ENCODE measurements around the gene GLRX. TPM values are rescaled to one million over a fixed set of nuclear protein-coding genes. Genes with fewer than 3 reads are reported as not detected.

GLRX gene
- total and polyA plus RNA-seq, 2 of the 13 experiments (the other 11 are each of a cell fraction or from before 2014, with no cell fraction given): 63.8 to 499 TPM

DNA sequence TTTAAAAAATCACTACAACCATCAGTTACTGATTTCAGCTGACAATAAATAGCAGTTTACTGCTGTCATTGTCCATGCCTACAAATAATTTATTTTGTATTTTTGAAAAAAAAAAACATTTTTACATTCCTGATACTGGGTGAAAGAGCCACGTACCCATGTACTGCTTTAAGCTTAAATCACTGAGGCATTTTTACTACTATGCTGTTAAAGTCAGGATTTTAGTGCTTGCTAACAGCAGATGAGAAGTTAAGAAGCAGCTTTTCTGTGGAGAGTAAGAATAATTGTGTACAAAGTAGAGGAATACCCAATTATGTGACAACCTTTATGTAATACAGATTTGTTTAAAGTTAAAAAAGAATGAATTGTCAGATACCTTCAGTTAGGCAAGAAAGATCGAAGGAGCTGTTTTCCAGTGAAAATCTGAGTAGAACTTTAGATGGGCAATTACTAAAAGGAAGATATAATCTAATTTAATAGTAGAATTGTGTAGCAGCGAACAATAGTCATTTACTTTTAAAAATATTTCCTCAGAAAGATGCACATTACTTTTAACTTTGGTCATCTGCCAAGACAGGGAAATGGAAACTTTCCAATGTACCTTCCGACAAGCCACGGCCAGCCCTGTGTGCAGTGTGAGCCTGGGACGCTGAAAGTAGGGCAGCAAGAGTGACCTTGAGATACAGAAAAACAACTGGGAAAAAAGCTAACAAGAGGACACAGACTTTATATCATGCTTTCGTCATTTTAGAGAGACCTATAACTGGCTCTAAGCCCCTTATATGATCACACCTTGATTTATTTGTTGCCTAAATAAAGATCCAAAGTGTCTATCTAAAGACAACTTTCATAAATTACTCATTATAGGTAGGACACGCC, 51.5 kb downstream of the GLRX start (continued):
- TF ChIP-seq, protein P1, sequence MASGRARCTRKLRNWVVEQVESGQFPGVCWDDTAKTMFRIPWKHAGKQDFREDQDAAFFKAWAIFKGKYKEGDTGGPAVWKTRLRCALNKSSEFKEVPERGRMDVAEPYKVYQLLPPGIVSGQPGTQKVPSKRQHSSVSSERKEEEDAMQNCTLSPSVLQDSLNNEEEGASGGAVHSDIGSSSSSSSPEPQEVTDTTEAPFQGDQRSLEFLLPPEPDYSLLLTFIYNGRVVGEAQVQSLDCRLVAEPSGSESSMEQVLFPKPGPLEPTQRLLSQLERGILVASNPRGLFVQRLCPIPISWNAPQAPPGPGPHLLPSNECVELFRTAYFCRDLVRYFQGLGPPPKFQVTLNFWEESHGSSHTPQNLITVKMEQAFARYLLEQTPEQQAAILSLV (CRISPR knock-in tag; IDR thresholded peaks at IDR 0.05; ENCODE audit: borderline replicate concordance): no peak
- TF ChIP-seq ZNF660 (CRISPR knock-in tag; IDR thresholded peaks at IDR 0.05; ENCODE audit: borderline replicate concordance, low read depth): no peak
- TF ChIP-seq, protein P2, sequence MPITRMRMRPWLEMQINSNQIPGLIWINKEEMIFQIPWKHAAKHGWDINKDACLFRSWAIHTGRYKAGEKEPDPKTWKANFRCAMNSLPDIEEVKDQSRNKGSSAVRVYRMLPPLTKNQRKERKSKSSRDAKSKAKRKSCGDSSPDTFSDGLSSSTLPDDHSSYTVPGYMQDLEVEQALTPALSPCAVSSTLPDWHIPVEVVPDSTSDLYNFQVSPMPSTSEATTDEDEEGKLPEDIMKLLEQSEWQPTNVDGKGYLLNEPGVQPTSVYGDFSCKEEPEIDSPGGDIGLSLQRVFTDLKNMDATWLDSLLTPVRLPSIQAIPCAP (CRISPR knock-in tag; IDR thresholded peaks at IDR 0.05; ENCODE audit: low read depth): no peak
- TF ChIP-seq, protein P3, sequence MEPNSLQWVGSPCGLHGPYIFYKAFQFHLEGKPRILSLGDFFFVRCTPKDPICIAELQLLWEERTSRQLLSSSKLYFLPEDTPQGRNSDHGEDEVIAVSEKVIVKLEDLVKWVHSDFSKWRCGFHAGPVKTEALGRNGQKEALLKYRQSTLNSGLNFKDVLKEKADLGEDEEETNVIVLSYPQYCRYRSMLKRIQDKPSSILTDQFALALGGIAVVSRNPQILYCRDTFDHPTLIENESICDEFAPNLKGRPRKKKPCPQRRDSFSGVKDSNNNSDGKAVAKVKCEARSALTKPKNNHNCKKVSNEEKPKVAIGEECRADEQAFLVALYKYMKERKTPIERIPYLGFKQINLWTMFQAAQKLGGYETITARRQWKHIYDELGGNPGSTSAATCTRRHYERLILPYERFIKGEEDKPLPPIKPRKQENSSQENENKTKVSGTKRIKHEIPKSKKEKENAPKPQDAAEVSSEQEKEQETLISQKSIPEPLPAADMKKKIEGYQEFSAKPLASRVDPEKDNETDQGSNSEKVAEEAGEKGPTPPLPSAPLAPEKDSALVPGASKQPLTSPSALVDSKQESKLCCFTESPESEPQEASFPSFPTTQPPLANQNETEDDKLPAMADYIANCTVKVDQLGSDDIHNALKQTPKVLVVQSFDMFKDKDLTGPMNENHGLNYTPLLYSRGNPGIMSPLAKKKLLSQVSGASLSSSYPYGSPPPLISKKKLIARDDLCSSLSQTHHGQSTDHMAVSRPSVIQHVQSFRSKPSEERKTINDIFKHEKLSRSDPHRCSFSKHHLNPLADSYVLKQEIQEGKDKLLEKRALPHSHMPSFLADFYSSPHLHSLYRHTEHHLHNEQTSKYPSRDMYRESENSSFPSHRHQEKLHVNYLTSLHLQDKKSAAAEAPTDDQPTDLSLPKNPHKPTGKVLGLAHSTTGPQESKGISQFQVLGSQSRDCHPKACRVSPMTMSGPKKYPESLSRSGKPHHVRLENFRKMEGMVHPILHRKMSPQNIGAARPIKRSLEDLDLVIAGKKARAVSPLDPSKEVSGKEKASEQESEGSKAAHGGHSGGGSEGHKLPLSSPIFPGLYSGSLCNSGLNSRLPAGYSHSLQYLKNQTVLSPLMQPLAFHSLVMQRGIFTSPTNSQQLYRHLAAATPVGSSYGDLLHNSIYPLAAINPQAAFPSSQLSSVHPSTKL (CRISPR knock-in tag; IDR thresholded peaks at IDR 0.05): peak; percentile 86
- TF ChIP-seq, protein P4, sequence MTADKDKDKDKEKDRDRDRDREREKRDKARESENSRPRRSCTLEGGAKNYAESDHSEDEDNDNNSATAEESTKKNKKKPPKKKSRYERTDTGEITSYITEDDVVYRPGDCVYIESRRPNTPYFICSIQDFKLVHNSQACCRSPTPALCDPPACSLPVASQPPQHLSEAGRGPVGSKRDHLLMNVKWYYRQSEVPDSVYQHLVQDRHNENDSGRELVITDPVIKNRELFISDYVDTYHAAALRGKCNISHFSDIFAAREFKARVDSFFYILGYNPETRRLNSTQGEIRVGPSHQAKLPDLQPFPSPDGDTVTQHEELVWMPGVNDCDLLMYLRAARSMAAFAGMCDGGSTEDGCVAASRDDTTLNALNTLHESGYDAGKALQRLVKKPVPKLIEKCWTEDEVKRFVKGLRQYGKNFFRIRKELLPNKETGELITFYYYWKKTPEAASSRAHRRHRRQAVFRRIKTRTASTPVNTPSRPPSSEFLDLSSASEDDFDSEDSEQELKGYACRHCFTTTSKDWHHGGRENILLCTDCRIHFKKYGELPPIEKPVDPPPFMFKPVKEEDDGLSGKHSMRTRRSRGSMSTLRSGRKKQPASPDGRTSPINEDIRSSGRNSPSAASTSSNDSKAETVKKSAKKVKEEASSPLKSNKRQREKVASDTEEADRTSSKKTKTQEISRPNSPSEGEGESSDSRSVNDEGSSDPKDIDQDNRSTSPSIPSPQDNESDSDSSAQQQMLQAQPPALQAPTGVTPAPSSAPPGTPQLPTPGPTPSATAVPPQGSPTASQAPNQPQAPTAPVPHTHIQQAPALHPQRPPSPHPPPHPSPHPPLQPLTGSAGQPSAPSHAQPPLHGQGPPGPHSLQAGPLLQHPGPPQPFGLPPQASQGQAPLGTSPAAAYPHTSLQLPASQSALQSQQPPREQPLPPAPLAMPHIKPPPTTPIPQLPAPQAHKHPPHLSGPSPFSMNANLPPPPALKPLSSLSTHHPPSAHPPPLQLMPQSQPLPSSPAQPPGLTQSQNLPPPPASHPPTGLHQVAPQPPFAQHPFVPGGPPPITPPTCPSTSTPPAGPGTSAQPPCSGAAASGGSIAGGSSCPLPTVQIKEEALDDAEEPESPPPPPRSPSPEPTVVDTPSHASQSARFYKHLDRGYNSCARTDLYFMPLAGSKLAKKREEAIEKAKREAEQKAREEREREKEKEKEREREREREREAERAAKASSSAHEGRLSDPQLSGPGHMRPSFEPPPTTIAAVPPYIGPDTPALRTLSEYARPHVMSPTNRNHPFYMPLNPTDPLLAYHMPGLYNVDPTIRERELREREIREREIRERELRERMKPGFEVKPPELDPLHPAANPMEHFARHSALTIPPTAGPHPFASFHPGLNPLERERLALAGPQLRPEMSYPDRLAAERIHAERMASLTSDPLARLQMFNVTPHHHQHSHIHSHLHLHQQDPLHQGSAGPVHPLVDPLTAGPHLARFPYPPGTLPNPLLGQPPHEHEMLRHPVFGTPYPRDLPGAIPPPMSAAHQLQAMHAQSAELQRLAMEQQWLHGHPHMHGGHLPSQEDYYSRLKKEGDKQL (CRISPR knock-in tag; IDR thresholded peaks at IDR 0.05; ENCODE audit: low read depth): no peak
- no peak for TF ChIP-seq ATF7-NPFF (CRISPR knock-in tag; IDR thresholded peaks at IDR 0.05; ENCODE audit: low read depth)
- no peak for TF ChIP-seq NFYB (CRISPR knock-in tag; IDR thresholded peaks at IDR 0.05)
- no peak for TF ChIP-seq GATAD1 (CRISPR knock-in tag; IDR thresholded peaks at IDR 0.05)
- TF ChIP-seq ZNF619 (CRISPR knock-in tag; IDR thresholded peaks at IDR 0.05): no peak
- TF ChIP-seq ZNF263 (CRISPR knock-in tag; IDR thresholded peaks at IDR 0.05): no peak
- TF ChIP-seq, protein P5, sequence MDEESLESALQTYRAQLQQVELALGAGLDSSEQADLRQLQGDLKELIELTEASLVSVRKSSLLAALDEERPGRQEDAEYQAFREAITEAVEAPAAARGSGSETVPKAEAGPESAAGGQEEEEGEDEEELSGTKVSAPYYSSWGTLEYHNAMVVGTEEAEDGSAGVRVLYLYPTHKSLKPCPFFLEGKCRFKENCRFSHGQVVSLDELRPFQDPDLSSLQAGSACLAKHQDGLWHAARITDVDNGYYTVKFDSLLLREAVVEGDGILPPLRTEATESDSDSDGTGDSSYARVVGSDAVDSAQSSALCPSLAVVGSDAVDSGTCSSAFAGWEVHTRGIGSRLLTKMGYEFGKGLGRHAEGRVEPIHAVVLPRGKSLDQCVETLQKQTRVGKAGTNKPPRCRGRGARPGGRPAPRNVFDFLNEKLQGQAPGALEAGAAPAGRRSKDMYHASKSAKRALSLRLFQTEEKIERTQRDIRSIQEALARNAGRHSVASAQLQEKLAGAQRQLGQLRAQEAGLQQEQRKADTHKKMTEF (CRISPR knock-in tag; IDR thresholded peaks at IDR 0.05): 0 out of 2 replicates have a peak, but pooled peaks have one; percentile 44
- TF ChIP-seq RCOR2 (CRISPR knock-in tag; IDR thresholded peaks at IDR 0.05): no peak
- TF ChIP-seq FOXO1 (CRISPR knock-in tag; IDR thresholded peaks at IDR 0.05): peak; percentile 68; the same call in 1 of the 2 replicates
- TF ChIP-seq ZNF780A (CRISPR knock-in tag; IDR thresholded peaks at IDR 0.05): no peak
- TF ChIP-seq ZNF260 (CRISPR knock-in tag; IDR thresholded peaks at IDR 0.05; ENCODE audit: borderline replicate concordance, low read depth): no peak

All from HepG2 (cell line).